B cell (primary cell): ENCODE data around the gene SHOX.

Experiments
- EZH2 ChIP-seq: IDR thresholded peaks from 2 replicates; pipeline ENCODE4 v1.6.1; 2012; ENCODE audit warnings: borderline replicate concordance, low read depth, mild to moderate bottlenecking, moderate library complexity, low read length; ENCODE audit not compliant: insufficient read depth, poor library complexity, severe bottlenecking
- TF ChIP-seq, protein P1 (sequence below): fragments of 200-600 bp; IDR thresholded peaks from one replicate; pipeline ENCODE4 v1.8.0; 2022; ENCODE audit warnings: antibody characterized with exemption, mild to moderate bottlenecking

GRCh38 chrX:590693-591404 is 39.7 kb upstream of the SHOX start:
- TF ChIP-seq, protein P1, sequence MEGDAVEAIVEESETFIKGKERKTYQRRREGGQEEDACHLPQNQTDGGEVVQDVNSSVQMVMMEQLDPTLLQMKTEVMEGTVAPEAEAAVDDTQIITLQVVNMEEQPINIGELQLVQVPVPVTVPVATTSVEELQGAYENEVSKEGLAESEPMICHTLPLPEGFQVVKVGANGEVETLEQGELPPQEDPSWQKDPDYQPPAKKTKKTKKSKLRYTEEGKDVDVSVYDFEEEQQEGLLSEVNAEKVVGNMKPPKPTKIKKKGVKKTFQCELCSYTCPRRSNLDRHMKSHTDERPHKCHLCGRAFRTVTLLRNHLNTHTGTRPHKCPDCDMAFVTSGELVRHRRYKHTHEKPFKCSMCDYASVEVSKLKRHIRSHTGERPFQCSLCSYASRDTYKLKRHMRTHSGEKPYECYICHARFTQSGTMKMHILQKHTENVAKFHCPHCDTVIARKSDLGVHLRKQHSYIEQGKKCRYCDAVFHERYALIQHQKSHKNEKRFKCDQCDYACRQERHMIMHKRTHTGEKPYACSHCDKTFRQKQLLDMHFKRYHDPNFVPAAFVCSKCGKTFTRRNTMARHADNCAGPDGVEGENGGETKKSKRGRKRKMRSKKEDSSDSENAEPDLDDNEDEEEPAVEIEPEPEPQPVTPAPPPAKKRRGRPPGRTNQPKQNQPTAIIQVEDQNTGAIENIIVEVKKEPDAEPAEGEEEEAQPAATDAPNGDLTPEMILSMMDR: no peak
- no peak for TF ChIP-seq EZH2
